Adrenal gland (tissue), 5 donors: ENCODE data around the gene DOLPP1.
A peak's percentile ranks its signal among the peaks of the same experiment; 100 is the strongest.

Experiments
- POLR2A ChIP-seq, 2 donors: fragments of 450-650 bp; IDR thresholded peaks; one replicate each; pipeline ENCODE4 v1.6.1; 2017; ENCODE audit warnings: antibody characterized with exemption in 2 of 2, mild to moderate bottlenecking in 2 of 2, moderate library complexity in 1 of 2
- TF ChIP-seq, protein P1 (sequence below), 6 experiments: fragments of 450-650 bp in 4 of 6; fragments of 200-600 bp in 2 of 6; sonication (generic) in 1 of 6; IDR thresholded peaks; 1 replicate in 5 of 6; 2 replicates in 1 of 6; pipeline versions ENCODE4 v1.5.1 to v1.8.0; 2016 to 2021; ENCODE audit warnings: antibody characterized with exemption in 6 of 6, mild to moderate bottlenecking in 2 of 6, moderate library complexity in 1 of 6
- donor health status: DM: no; HTN: no; CAD: no.

DNA sequence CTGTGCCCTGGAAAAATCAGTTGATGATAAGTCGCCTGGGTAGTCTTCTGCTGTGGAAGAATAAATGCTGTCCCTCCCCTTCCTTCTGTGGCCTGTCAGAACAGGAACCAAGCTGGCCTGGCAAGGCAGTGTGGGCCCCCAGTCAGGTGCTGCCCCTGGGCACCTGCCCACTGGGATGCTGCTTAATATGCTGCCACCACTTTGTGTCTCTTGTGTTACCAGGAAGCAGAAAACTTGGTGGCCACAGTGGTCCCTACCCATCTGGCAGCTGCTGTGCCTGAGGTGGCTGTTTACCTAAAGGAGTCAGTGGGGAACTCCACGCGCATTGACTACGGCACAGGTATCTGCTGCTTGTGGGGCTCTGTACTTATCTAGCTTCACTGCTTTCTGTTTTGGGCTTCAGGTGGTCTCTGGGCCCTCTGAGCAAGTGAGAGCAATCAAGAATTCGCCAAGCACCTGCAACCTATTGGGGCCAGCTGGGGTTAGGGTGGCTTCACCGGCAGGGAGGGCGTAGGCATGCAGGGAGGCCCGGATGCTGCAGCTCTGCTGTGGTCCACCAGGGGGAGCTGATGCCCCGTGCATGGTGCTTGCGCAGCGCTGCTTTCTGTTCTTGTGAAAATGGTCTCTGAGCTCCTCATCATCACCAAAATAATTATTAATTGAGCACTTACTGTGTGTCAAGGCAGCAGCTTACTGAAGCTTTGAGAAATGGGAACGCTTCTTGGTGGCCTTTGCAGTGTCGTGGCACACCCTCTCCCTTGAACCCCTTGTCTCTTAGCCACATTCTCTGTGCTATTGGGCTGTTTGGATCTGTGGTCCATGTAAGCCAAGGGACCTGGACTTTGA, 50.6 kb downstream of the DOLPP1 start:
- TF ChIP-seq POLR2A (IDR thresholded peaks at IDR 0.05), result no peak
- TF ChIP-seq, protein P1, sequence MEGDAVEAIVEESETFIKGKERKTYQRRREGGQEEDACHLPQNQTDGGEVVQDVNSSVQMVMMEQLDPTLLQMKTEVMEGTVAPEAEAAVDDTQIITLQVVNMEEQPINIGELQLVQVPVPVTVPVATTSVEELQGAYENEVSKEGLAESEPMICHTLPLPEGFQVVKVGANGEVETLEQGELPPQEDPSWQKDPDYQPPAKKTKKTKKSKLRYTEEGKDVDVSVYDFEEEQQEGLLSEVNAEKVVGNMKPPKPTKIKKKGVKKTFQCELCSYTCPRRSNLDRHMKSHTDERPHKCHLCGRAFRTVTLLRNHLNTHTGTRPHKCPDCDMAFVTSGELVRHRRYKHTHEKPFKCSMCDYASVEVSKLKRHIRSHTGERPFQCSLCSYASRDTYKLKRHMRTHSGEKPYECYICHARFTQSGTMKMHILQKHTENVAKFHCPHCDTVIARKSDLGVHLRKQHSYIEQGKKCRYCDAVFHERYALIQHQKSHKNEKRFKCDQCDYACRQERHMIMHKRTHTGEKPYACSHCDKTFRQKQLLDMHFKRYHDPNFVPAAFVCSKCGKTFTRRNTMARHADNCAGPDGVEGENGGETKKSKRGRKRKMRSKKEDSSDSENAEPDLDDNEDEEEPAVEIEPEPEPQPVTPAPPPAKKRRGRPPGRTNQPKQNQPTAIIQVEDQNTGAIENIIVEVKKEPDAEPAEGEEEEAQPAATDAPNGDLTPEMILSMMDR (IDR thresholded peaks at IDR 0.05), result peak; percentile 95 to 99 (median 96)
